GM19238 (cell line): ENCODE measurements around the gene MARCHF4.

Source experiments
- DNase-seq: peaks from one replicate; pipeline ENCODE4 v3.0.0; 2011; ENCODE audit warnings: low spot score; ENCODE audit not compliant: insufficient read length

Gene MARCHF4

GRCh38 chr2:216351172-216351925 lies 20.9 kb downstream of the MARCHF4 start:
- DNase-seq: no peak

DNA sequence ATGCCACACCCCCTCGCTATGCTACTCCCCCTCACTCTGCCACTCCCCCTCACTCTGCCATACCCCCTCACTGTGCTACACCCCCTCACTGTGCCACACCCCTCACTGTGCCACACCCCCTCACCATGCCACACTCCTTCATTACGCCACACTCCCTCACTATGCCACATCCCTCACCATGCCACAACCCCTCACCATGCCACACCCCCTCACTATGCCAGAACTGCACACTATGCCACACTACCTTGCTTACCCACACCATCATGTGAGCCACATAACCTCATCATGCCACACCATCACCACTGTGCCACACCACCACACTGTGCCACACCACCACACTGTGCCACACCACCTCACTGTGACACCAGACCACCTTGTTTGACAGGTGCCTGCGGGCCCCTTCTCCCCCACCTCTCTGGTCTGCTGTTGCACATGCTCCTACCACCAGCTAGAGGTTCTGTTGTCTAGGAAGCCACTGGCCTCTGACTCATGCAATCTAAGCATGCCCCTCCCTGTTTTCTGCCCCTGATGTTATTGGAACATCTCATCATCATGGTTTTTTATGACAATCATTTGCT lies 22.0 kb downstream of the MARCHF4 start:
- DNase-seq: no peak

DNA sequence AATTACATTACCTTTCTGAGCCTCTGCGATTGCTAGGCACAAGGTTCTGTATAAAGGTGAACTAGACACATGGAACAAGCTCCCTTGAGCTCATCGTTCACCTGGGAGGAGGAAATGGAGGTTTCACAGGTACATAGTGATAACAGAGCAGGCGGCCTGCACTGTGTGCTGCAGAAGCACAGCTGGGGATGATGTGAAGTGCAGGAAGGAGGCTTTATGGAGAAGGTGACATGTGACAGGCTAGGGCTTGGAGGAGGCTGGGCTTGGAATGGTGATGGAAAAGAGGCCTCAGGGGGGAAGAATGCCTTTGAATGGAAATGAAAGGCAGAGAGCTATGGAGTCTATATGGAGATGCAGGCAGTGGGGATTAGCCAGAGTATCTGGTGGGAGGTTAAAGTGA lies 22.9 kb downstream of the MARCHF4 start:
- no peak for DNase-seq

DNA sequence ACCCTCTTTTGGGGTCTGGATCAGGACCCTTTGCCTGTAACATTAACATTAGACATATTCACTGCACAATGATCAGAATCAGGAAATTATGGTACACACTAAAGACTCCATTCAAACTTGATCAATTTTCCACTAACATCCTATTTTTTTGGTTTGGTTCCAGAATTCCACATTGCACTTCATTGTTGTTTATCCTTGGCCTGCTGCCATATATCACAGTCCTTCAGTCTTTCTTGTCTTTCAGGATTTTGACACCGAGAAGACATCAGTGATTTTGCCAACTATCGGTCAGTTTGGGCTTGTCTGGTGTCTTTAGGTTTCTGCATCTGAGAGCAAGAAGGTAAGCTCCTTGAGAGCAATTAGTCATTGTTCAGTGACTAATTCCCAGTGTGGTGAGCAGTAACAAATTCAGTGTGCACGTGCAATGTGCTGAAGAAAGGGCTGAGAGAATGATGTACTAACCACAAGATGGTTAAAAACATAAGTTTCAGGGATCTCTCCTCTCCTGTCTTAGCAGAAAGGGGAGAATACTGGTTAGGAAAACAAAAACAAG lies 23.5 kb downstream of the MARCHF4 start:
- no peak for DNase-seq

DNA sequence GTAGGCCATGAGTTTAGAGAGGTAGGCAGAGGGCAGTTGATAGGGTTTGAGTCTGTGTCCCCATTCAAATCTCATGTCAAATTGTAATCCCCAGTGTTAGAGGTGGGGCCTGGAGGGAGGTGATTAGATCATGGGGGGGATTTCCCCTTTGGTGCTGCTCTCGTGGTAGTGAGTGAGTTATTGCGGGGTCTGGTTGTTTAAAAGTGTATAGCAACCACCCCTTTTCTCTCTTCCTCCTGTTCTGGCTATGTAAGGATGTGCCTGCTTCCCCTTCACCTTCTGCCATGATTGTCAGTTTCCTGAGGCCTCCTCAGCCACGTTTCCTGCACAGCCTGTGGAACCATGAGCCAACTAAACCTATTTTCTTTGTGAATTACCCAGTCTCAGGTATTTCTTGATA lies 25.5 kb downstream of the MARCHF4 start:
- no peak for DNase-seq

DNA sequence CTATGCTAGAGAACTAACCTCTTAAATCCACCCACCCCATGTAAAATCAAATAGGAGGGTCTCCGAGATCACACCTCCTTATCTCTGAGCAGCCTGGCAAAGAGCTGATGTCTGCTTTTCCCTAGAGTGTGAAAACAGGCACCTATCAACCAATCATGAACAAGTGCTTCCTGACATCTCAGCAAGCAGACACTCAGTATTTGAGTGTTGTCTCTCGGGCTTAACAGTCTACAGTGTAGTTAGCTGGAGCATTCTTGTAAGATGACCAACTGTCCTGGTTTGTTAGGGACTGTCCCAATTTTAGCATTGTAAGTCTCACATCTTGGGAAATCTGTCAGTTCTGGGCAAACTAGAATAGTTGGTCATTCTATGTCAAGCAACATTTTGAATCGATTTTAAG lies 26.4 kb downstream of the MARCHF4 start:
- no peak for DNase-seq

DNA sequence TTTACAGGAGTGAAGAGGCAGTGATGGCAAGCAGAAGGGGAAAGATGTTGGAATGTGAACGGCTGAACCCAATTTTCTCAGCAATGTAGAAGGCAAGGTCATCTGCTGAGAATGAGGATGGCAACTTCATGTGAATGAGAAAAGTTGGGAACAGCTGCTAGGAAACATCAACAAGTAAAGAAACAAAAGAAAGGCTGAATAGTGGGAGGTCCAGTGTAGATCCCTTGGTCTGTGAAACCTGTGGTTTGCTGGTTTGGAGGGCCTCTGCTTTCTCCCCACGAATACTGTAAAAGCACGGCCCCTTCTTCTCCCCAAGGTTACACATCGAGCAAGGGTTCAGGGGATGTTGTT lies 27.4 kb downstream of the MARCHF4 start:
- DNase-seq: no peak

DNA sequence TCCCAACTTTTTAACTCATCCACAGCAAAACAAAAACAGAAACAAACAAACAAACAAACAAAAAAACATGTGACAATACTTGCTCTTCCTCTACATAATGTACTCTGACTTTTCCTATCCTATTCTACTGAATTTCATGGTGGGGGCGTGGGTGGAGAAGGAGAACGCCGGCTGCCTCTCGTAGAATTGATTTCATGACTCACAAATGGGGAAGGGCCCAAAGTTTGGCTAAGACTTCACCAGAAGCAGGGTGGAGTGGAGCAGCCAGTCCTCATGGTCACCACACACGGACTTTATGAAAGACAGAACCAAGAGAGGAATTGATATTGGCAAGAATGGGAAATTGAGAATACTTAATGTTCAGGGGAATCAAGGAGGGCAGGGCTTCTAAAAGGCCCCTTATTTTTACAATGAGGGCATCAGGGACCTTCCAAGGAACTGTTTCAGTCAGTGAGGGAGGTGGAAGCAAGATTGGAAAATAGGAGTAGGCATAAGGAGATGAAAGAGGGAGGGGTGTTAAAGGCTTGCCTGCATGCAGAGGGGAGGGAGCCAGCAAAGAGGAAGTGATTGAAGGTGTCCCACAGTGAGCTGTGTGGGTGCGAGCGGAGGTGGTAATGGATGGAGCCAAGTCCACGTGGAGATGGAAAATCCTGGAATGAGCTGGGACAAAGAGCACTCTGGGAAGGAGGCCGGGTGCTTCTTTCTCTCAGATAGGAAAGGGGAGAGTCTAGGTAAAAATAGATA lies 27.9 kb downstream of the MARCHF4 start:
- DNase-seq: no peak

DNA sequence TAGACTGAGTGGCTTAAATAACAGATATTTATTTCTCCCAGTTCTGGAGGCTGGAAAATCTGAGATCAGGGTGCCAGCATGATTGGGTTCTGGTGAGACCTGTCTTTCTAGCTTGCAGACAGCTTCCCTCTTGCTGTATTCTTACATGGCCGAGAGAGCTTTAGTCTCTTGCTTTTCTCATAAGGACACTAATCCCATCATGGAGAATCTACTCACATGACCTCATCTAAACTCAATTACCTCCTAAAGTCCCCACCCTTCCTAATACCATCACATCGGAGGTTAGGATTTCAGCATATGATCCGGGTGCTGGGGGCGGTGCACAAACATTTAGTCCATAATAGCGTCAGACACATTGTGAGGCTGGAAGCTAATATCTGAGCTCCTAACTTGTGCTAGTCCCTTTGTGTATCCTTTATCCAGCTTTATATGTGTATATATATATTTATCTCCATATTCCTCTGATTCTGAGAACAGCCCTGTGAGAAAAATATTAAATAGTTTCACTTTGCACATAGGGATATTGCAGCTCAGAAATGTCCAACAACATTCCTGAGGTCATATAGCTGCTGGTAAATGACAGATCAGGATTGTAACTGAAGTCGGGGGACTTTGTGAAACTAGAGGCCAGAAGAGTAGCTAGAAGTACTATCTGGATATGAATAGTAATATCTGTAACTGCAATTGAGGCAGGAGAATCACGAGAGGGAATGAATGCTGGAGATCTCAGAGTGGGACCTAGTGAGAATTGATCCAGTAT lies 28.9 kb downstream of the MARCHF4 start:
- no peak for DNase-seq

DNA sequence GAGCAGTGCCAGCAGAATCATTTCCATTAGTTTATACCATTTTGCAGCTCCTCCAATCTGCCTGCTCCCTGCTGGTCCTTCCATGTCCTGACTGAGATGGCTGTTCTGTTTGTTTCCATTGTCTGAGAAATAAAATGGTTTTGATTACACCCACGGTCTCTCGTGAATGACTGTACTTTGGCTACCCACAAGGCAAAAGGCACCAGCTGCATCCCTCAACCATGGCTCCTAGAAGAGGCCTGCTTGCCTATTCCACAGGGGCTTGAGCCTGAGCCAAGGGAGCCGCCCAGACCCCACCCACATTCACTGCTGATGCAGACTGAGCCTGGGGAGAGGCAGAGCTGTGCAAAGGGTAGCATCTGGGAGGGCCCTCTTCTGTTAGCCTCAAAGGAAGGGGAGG lies 31.2 kb downstream of the MARCHF4 start:
- no peak for DNase-seq

GRCh38 chr2:216340280-216340631 lies 32.0 kb downstream of the MARCHF4 start:
- DNase-seq: no peak

DNA sequence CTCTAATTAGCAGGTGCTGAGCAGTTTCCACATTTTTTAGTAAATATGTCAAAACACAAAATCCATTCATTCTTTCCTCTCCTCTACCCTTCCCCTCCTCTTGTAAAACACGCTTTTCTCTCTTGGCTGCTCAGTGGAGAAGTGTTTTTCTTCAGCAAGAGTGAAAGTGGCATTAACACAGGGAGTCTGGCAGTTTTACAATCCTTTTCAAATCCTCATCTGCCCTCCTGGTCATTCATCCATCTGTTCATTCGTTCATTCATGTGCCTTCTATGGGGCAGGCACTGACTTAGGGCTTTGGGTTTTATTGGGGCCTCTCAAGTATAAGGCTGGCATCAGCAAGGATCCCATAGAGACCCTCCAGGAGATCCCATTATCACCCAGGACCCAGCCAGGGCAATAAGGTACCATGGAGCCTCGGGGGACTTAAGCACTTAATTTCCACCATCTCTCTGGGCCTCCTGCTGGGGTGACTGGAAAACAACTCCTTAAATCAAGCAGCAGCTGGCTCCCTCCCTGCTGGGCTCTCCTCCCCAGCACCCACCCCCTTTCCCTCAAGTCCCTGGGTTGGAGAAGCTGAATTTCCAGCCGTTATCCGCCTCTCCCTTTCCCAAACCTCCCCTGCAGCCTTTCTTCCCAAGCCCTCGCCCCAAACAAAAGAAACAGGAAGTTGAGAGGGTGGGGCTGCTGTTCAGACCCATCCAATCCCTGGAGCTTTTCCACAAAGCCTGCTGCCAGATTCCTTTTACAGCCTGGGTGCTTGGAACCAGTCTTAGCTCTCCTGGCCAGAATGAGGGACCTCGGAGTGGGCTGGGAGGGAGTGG lies 32.6 kb downstream of the MARCHF4 start:
- no peak for DNase-seq

DNA sequence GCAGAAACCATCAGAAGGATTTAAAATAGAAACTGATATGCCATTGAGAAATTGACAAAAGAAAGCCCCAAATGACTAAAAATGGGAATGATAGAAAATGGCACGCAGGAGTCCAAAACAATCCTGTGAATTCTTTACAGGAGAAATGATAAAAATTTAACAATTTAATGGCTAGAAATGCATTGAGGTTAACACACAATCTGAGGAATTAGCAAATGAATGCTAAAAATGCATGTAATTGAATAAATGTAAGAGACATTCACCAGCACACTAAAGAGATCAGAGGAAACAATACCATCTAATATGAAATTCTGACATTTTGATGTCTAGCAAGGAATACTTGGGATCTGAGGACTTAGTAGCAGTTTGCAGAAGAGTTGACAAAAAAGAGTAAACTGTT lies 37.0 kb downstream of the MARCHF4 start:
- no peak for DNase-seq

- DNase-seq: no peak
Observed at GRCh38 chr2:216328347-216328746, 43.9 kb downstream of the MARCHF4 start.

- DNase-seq: no peak
Observed at GRCh38 chr2:216327447-216327935, 44.8 kb downstream of the MARCHF4 start.
